COLO829 (cell line): ENCODE results near the gene SMYD3.
A peak's percentile ranks its signal among the peaks of the same experiment; 100 is the strongest.

ENCODE experiments used
- DNase-seq: peaks from one replicate; pipeline ENCODE4 v3.0.0; 2012; ENCODE audit warnings: low spot score

SMYD3 gene

GRCh38 chr1:246146804-246147523, 360.1 kb downstream of the SMYD3 start:
- DNase-seq: no peak

DNA sequence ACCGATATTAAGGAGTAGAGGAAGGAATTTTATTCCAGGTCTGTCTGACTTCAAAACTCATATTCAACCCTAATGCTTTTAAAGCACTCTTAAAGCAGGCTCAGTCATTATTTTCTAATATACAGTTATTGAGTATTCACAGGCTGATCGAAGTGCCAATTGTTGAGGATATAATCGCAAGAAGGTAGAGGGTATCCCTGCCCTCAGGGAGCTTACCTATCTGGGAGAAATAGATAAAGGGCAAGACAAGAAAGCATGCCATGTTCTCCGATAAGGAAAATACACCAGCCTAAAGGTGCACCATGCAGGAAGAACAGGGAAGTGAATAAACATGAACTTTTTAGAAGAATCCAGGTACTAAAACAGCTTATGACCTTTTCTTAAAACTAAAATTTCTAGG, 361.2 kb downstream of the SMYD3 start:
- DNase-seq: no peak

- DNase-seq: no peak
Measured at GRCh38 chr1:246144931-246145330, 362.1 kb downstream of the SMYD3 start.

- peak; percentile 86 for DNase-seq
Measured at GRCh38 chr1:246142320-246142893, 364.7 kb downstream of the SMYD3 start.

- no peak for DNase-seq
Measured at GRCh38 chr1:246141306-246141705, 365.8 kb downstream of the SMYD3 start.

- peak; percentile 61 for DNase-seq
Measured at GRCh38 chr1:246139745-246140182, 367.3 kb downstream of the SMYD3 start.

DNA sequence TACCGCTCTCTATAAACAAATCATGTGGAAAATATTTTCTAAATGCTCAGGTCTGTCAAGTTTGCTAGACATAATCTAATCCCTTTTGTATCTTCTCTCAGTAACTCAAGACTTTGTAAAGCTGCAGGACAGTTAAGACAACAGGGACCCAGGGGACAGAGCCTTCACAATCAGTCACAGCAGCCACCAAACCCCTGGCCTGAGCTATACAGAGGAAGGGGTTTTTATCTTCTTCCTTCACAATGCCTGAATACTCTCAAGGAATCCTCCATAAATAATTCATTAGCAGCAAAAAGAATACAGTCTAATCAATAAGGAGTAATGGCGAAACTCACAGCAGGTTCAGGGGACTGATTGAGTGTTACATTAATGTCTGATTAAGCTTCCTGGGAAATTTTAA, 368.3 kb downstream of the SMYD3 start:
- DNase-seq: no peak

- DNase-seq: no peak
Measured at GRCh38 chr1:246136477-246136876, 370.6 kb downstream of the SMYD3 start.

- no peak for DNase-seq
Measured at GRCh38 chr1:246134789-246135188, 372.3 kb downstream of the SMYD3 start.

DNA sequence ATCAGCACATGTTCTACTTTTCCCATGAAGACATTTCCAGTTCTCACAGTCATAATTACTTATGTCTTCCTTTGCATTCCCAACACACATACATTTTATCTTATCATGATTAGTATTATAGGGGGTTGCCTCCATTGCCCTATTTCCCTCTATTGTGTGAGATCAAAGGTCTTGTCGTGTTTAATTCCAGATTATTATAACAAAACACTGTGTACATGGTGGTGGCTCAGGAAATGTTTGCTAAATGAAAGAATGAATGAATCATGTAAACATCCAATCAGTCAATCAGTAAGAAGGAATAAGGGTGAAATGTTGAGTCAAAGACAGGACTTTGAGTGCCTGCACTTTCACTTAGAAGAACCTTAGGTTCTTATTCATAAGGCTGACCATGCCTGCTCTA, 376.0 kb downstream of the SMYD3 start:
- DNase-seq: no peak

- no peak for DNase-seq
Measured at GRCh38 chr1:246128494-246129069, 378.5 kb downstream of the SMYD3 start.

DNA sequence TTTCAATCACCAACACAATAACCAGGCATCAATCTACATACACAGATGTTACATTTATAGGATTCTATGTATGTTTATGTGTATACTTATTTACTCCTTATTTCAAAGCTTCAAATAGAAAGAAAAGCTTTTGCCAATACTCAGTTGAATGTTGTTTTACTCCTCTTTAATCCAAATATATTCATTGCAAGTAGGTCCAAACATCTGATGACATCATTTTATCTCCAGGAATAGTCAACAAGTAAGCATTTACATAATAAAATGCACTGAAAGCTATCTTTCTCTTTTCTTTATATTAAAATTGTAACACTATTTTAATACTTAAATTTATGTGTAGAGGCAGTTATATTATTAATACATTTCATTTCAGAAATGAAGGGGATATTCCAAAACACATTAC, 380.5 kb downstream of the SMYD3 start:
- DNase-seq: no peak

DNA sequence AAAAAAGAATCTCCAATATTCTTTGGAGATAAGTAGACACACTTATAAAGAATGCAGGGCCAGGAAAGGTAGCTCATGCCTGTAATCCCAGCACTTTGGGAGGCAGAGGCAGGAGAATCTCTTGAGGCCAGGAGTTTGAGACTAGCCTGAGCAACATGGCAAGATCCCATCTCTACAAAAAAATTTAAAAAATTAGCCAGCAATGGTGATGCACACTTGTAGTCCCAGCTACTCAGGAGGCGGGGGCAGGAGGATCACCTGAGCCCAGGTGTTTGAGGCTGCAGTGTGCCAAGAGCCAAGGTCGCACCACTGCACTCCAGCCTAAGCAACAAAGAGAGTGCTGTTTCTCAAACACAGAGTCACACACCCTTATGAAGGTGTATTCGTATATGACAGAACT, 385.0 kb downstream of the SMYD3 start:
- no peak for DNase-seq

- no peak for DNase-seq
Measured at GRCh38 chr1:246121533-246121932, 385.5 kb downstream of the SMYD3 start.

- DNase-seq: peak; percentile 15
Measured at GRCh38 chr1:246117066-246117791, 389.9 kb downstream of the SMYD3 start.

DNA sequence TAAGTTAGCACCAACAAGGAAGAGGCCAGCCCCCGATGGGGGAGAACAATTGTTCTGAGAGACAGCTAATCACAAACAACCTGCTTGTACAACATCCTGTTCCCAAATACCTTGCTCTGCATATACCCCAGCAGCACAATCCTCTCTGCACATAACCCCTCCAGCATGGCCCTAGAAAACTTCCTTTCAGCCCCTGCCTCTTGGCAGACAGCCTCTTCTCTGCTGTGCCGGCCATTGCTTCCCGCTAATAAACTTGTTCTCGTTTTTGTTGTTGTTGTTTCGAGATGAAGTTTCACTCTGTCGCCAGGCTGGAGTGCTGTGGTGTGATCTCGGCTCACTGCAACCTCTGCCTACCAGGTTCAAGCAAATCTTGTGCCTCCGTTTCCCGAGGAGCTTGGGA, 392.7 kb downstream of the SMYD3 start:
- DNase-seq: no peak

DNA sequence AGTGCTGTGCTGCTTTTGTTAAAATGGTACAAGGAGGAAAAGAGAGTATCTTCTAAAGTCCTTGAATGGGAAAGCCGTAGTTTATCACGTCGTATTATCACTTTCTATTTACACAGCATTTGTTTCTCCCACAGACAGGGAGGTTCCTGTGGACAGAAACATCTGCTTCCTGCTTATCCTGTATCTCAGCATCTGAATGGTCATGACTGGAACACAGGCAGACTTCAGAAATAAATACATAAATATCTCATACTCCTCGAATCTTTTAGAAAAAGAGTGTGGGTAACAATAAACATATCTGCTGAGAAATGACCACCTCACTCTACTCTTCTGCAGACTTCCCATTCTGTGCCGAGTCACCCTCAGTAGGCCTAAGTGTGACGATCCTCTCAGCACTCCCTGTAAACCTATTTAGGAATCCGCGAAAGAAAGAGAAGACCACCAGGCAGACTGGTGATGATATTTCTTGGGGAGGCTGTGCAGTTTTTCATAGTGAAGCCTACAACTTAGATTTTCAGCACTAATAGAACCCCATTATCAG, 393.5 kb downstream of the SMYD3 start:
- no peak for DNase-seq

- no peak for DNase-seq
Measured at GRCh38 chr1:246111570-246111969, 395.5 kb downstream of the SMYD3 start.

DNA sequence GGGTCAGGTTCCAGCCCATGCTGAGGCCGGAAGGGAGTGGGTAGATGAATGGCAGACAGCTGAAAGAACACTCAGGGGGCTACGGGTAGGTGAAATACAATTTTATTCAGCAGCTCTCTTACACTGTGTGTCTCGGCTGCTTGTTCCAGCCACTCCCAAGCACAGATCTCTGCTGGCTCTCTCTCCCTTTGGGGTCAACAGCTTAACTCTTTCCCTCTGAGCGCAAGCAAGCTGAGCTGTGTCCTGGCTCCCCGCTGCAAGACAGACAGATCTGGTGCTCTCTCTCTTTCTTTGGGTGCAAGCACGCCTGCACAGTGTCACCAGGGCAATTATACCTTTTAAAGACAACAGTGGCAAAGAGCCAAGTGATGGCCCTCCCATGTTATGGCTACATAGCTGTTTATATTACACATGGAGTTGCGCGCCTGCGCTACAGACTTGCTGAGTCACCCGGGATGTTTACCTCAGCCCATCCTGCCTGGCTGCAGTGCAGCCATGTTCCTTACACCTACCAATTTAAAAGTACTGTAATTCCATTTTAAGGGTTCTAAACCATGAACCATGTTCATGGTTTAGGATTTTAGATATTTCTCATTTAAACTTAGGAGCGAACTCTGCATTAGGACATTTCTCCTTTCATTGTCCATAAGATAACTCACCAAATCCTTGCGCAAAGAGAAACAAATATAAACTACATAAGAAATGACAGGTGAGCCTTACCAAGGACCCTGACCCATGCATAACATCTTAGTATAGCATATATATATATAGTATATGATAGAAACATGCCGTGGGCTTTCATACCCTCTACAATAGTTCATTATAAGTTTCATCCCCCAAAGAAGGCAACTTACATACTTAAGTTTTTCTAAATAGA, 396.5 kb downstream of the SMYD3 start:
- no peak for DNase-seq

DNA sequence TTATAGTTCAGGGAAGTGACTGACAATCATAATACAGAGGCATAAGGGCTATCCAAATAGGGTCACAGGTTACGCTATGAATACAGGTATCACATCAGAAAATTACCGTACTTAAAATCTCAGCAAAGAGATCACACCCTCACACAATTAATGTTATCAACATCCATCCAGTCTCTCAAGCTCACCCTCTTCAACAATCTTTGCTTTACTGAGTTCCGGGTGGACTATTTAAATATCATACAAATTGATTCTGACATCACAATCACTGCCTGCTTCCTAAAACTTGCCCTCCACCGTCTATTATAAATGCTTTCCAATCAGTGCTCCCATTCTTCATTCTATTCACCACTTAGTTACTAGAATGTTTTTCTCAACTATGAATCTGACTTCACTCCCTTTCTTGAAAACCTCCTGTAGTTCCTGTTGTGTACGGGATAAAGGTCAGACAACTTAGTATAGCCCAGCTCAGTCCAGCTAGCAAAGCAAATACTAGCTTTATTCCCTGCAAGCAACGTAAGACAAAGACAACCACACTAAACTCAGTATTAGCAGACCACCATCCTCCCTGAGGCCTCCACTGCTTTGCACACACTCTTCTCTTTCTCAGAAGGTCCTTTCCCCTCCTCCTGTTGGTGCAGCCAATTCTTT, 398.7 kb downstream of the SMYD3 start:
- DNase-seq: no peak
